GM13976 (cell line): Measurements from ENCODE around the gene FOXL3.

ENCODE experiments used
- DNase-seq: peaks from one replicate; pipeline ENCODE4 v3.0.0; 2012; ENCODE audit warnings: low spot score
- in situ Hi-C: fragments of 300-500 bp; cut with MboI; formaldehyde crosslinking; loops from one replicate; pipeline ENCODE4 v1.12.0; 2022; ENCODE audit warnings: low sequenced_read_pairs, mixed read lengths, inconsistent platforms; ENCODE audit not compliant: unreplicated experiment
- TF ChIP-seq, protein P1 (sequence below): IDR thresholded peaks from 2 replicates; pipeline ENCODE4 v1.5.1; 2012; ENCODE audit warnings: borderline replicate concordance, mild to moderate bottlenecking; ENCODE audit not compliant: insufficient read depth; ENCODE audit errors: extremely low read depth, missing control alignments, control extremely low read depth

FOXL3 gene

GRCh38 chr7:326273-326672 is 36.3 kb downstream of the FOXL3 start:
- no peak for DNase-seq
- TF ChIP-seq, protein P1, sequence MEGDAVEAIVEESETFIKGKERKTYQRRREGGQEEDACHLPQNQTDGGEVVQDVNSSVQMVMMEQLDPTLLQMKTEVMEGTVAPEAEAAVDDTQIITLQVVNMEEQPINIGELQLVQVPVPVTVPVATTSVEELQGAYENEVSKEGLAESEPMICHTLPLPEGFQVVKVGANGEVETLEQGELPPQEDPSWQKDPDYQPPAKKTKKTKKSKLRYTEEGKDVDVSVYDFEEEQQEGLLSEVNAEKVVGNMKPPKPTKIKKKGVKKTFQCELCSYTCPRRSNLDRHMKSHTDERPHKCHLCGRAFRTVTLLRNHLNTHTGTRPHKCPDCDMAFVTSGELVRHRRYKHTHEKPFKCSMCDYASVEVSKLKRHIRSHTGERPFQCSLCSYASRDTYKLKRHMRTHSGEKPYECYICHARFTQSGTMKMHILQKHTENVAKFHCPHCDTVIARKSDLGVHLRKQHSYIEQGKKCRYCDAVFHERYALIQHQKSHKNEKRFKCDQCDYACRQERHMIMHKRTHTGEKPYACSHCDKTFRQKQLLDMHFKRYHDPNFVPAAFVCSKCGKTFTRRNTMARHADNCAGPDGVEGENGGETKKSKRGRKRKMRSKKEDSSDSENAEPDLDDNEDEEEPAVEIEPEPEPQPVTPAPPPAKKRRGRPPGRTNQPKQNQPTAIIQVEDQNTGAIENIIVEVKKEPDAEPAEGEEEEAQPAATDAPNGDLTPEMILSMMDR: no peak
- in situ Hi-C loops: no loop called here

DNA sequence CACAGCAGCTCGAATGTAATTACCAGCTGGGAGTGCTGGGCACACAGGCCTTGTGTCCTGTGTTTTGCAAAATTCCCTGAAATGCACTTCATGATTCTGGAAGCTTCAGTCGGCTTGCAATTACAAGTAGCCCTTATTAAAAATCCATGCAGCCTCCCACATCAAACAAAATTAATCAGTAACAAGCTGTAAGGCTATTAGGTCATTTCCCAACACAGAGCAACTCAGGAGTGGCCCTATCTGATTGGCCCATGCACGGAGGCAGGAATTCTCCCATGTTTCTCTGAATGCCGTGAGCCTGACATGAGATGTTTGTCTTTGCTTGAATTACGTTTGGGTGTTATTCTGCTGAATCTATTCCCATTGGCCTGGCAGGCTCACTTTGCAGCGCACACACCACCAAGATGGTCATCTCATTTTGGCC is 36.9 kb downstream of the FOXL3 start:
- TF ChIP-seq, protein P1: no peak
- in situ Hi-C loops: no loop called here
- DNase-seq: no peak

DNA sequence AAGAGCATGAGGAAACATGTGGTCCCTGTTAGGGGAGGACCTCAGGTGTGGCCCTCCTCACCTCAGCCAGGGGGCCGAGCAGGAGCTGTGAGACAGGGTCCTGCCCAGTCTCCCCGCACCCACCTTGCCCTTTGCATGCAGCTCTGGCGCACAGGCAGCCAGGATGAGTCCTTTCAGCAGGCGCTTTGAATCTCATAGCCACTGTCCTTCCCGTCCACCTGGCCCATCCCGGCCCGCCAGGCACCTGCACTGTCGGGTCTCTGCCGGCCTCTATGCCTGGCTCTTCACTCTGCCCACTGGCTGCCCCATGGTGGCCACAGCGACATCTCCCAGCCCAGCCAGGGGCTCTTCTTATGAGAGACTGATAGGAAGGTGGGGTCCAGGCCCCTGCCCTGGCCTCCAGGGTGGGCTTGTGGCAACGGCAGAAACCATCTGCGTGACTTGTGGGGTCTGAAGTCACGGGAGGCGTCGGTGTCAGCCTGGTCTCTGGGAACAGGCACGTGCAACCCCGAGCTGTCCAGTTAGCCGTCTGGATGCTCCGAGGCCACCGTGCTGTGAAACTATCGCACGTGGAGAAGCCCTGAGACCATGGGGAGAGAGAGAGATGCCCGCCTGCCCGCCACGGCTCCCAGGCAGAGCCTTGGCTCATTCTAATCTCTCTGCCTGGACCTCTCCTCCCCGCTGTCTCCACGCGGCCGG is 37.4 kb downstream of the FOXL3 start:
- in situ Hi-C loops: no loop called here
- TF ChIP-seq, protein P1: no peak
- DNase-seq: no peak

DNA sequence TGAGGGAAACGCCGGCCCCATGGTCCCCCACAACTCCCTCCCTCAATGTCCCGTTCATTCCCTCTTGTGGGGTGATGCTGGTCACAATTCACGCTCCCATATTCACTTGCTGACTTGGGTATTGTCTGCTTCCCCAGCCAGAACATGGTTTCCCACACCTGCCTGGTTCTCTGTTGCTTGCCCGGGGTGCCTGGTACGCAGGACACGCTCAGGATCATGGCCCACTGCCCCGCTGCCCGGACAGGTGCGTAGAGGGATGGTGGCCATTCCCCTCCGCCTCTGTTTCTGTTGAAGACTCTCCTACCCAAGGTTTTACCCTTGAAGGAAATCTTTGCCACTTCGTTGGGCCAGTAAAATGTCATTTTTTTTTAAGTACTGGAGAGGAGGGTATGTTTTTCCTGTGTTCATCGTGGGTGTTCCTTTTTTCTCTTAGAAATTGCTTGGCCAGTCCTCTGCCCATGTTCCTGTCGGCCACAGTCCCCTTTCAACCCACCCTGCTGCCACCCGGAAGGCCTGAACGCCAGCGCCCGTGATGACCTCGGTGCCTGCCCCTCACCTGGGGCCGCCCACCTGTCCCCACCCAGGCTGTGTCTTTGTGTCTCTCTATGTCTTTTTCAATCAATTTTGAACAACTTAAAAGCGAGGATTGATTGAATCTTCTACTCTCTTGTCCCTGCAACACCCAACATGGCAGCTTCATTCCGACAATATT is 38.2 kb downstream of the FOXL3 start:
- TF ChIP-seq, protein P1: no peak
- DNase-seq: no peak
- in situ Hi-C loops: no loop called here

DNA sequence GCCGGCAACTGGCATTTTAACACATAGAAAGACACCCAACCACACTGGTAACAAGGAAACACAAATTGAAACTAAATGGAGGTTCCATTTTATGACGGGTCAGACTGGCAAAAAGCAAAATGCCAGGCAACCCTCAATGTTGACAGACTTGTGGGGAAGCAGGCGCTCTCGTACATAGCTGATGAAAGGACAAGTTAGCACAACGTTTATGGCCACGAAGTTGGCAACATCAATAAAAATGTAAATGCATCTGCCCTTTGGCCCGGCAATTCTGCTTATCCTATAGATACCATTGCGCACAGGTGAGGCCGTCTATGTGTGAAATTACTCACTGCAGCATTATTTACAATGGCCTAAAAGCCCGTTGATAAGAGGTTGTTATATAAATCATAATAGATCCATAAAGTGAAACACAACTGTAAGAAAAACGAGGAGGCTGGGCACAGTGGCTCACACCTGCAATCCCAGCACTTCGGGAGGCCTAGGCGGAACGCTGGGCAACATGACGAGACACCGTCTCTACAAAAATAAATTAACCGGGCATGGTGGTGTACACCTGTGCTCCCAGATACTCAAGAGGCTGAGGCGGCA is 39.8 kb downstream of the FOXL3 start:
- TF ChIP-seq, protein P1: no peak
- in situ Hi-C loops: no loop called here
- no peak for DNase-seq

GRCh38 chr7:330511-331230 is 40.7 kb downstream of the FOXL3 start:
- TF ChIP-seq, protein P1: no peak
- in situ Hi-C loops: no loop called here
- no peak for DNase-seq
